SKM-1 treated with dmso at 0.1 percent for 144 hours (cell line): Measurements from ENCODE around the gene CRIP2.

Experiments
- DNase-seq: peaks from one replicate; lab custom pipeline; 2025; ENCODE audit not compliant: unreplicated experiment; lab: John Stamatoyannopoulos, UW

Gene CRIP2

DNA sequence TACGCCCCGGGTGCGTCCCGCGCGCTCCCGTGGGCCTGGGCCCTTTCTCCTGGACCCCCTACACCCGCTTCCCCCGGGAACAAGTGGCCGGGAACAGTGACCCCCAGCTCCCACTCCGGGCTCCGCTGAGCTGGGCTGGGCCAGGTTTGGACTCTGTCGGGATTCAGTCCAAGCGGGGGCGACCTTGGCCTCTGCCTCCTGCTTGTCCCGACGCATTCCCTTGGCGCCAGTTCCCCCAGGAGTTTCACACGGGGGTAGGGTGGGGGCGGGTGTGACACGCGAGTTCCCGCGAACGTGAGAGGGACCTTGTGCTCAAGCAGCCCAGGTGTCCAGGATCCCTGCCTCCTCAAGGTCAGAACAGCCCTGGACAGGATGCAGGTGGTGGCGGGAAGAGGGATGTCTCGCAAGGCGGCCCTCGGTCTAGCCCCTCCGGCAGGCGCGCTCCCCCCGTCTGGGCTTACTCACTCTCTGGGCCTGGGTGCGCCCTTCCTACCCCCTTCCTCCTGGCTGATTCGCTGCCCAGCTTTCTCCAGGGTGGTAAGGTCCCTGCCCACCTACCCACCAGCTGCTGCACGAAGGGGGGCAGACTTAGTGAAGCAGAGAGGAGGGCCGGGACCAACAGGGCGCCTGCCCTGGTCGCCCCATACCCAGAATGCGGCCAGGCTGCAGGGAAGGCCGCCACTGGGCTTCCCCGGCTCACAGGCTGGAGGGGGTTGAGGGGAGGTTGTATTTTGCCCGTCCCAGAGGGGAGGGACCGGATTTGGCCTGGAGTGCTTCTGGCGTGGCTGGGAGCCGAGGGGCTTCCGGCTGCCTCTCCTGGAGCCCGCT lies 862 bp downstream of the CRIP2 start:
- DNase-seq: no peak

DNA sequence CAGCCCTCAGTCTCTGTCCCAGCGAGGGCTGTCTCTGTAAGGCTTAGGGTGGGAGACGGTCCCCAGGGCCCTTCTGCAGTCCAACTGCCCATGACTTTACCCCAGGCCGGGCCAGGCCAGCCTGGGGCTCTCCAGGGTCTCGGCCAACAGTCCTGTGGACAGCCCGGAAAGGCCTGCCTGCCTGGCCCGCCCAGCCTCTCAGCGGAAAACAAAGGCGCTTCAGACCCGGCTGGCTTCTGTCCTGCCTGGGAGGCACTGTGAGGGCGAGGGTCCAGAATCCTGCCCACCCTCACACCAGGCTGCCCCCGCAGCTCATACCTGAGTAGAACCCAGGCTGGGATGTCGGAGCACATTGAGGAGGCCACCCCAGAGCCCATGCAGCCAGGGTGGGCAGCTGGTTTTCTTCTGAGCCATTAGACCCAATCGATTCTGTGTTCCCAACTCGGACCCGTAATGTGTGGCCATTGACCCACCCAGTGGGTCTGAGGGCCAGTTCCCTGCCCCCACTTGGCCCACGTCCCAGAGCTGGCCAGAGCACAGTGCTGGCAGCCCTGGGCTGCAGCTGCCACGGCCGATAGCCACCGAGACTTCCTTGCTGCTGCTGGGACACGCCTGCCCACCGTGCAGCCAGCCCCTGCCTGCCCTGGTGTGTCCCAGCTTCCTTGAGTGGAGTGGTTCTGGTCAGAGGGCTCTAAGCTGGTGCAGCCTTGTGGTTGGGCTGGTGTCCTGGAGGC lies 1.6 kb downstream of the CRIP2 start:
- DNase-seq: no peak

DNA sequence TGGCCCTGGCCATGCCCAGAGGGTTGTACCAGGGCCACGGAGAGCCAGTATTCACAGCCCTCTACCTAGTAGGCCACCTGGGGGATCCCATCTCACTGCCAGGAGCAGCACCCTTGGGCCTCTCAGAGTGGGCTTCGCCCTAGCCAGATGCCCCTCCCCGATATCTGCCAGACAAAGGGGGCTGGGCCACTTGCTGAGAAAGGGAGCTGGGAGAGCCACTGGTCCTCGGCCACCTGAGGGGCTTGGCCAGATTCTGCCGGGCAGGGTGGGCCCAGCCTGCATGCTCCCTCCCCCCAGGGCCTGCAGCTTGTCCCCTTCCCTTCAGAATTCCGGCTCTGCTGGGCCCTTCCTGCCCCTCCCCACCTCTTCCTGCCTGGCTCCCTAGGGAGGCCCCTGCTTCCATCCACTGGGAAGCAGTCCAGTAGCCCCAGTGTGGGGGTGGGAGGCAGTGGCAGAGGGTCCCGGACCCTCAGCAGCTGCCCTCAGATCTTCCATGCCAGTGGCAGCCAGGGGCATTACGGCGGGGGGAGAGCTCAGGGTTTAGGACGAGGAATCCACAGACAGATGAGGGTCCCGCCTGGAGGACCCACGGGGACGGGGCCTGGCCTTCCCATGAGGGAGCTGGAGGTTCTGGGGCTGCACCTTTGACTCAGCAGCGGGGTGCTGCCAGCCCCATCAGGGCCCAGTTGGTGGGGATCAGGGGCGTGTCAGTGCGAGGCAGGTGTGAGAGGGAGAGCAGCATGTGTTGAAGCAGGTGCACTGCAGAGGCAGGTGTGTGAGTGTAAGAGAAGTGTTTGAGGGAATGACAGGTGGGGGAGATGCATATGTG lies 2.4 kb downstream of the CRIP2 start:
- DNase-seq: no peak

DNA sequence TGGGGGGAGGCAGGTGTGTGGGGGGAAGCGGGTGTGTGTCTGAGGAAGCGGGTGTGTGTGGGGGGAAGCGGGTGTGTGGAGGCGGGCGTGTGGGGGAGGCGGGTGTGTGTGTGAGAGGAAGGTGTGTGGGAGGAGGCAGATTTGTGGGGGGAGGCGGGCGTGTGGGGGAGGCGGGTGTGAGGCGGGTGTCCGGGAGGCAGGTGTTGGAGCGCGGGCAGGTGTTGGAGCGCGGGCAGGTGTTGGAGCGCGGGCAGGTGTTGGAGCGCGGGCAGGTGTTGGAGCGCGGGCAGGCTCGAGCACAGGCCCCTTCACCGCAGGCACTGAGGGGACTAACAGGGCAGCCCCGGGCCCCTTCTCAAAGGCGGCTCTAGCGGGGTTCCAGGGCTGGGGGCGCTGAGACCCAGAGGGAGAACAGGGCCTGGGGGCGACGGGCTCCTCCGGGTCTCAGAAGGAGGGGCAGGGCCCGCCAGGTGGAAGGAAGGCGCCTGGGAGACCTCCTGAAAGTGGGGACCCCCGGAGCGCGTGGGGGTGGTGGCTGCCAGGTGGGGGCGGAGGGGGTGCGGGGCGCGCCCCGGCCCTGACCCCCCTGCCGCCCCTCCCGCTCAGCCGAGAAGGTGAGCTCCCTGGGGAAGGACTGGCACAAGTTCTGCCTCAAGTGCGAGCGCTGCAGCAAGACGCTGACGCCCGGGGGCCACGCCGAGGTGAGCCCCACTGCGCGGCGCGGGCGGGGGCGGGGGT lies 3.2 kb downstream of the CRIP2 start:
- DNase-seq: no peak

DNA sequence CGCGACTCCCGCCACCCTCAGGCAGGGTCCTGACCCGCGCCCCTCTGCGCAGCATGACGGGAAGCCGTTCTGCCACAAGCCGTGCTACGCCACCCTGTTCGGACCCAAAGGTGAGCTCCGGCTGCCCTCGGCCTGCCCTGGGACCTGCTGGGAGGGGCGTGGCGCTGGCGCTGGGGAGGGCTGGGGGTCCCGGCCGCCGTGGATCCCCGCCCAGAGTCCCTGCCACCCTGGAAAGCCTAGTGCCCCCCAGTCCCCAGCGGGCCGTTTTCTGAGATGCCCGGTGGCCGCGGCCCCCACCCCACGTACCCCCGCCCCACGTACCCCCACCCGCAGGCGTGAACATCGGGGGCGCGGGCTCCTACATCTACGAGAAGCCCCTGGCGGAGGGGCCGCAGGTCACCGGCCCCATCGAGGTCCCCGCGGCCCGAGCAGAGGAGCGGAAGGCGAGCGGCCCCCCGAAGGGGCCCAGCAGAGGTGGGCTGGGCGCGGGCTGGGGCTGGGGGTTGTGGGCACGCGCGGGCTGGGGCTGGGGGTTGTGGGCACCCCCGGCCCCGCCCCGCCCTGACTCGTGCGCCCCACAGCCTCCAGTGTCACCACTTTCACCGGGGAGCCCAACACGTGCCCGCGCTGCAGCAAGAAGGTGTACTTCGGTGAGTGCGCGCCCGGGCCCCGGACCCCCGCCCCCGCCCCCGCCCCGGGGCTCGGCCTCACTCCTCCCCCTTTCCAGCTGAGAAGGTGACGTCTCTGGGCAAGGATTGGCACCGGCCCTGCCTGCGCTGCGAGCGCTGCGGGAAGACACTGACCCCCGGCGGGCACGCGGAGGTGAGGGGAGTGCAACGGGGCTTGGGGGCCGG lies 4.0 kb downstream of the CRIP2 start:
- DNase-seq: no peak

DNA sequence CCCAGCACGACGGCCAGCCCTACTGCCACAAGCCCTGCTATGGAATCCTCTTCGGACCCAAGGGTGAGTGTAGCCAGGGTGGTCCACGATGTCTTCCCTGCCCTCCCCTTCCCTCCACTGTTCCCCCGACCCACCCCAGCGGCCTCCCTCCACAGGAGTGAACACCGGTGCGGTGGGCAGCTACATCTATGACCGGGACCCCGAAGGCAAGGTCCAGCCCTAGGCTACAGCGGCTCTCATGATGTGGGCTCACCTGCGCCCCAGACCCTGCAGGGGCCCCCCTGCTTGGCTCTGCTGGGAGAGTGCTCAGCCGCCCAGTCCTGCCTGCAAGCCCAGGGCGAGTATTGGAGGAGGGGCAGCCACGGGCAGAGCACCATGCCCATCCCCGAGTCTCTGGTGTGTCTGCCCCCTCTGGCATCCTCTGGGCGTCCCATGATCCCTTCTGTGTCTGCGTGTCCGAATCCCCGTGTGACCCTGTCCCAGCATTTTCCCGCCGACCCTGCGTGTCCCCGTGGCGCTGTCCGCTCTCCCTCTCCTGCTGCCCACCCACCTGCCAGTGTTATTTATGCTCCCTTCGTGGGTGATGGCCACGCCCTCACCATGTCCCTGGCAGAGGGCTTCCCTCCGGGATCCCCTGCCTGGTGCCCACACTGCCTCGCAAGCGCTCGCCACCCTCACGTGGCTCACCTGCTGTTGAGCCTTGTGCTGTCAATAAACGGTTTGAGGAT lies 5.0 kb downstream of the CRIP2 start:
- no peak for DNase-seq

GRCh38 chr14:105480199-105480746 lies 5.7 kb downstream of the CRIP2 start:
- DNase-seq: no peak

DNA sequence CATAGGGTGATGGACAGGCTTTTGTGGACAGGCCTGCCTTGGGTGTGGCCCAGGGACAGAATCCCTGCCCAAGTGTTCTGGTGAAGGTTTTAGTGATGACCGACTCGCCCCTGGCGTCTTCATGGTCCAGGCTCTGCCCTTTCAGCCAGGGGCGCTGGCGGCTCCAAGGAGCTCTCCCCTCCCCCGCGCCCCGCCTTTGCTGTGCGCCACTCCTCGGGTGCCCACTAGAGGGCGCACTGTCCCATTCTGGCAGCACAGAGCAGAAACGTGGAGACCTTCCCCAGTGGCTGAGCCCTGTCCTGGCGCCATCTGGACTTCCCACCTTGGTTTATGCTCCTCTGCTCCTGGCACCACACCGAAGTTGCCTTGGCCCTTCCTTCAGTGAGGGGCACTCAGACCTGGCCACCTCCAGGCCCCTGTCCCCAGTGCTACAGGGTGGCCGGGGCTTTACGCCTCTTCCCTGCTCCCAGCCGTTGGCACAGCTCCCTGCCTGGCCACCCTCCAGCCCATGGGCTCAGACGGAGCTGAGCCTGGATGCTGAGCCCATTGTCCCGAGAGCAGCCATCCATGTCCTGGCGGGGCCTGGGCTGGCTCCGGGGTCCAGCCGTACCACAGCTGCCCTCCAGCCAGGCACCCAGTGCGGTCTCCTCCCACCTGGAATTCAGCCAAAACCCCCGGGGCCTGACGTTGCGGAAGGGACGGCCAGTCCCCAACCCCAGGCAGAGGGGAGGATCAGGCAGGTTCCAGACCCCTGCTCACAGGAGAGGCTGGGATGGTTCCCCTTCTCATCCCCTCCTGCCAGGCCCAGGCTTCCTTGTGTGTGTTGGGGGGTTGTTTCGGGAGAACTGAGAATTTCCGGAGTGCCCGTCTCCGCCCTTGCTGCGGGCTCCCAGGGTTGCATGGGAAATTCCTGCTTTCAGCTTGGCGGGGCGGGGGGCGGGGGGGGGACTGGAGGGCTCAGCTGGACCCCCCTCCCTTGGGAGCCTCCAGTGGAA lies 6.5 kb downstream of the CRIP2 start:
- DNase-seq: peak; percentile 43

- DNase-seq: peak; percentile 76
These were observed 7.4 kb downstream of the CRIP2 start for GRCh38 chr14:105481886-105482457.

- DNase-seq: no peak
These were observed 8.0 kb downstream of the CRIP2 start for GRCh38 chr14:105482486-105483110.

GRCh38 chr14:105483300-105484068 lies 8.9 kb downstream of the CRIP2 start:
- DNase-seq: no peak

GRCh38 chr14:105484069-105484996 lies 9.7 kb downstream of the CRIP2 start:
- DNase-seq: no peak

GRCh38 chr14:105484997-105485393 lies 10.4 kb downstream of the CRIP2 start:
- no peak for DNase-seq

GRCh38 chr14:105485739-105486162 lies 11.1 kb downstream of the CRIP2 start:
- DNase-seq: no peak
